ENCODE results near the gene KLK14.

GRCh38 chr19:51096473-51097165, 13.9 kb upstream of the KLK14 start:
- TF ChIP-seq CTCF (conservative IDR thresholded peaks at IDR 0.05; ENCODE audit: low read length) (peak; percentile 30; the same call in 1 of the 2 replicates), EZH2phosphoT487 (IDR thresholded peaks at IDR 0.05; ENCODE audit: borderline replicate concordance) (no peak)

All from Loucy (cell line).